OCI-LY7 (cell line): ENCODE results near the gene ARHGAP29. TPM values are rescaled to one million over a fixed set of nuclear protein-coding genes. Genes with fewer than 3 reads are reported as not detected.

Experiments used
- BruUV-seq: library from RNA; stranded (reverse); fragments of 400-500 nt; replicated peaks from 2 replicates; lab custom pipeline; 2021; lab: Mats Ljungman, UMichigan
- CTCF ChIA-PET: fragments of 300-600 bp; sonication (Branson Sonifier 250); formaldehyde crosslinking; loops from one replicate; lab custom pipeline; 2022; ENCODE audit warnings: antibody characterized with exemption; ENCODE audit not compliant: unreplicated experiment; lab: Charles Lee
- POLR2A ChIA-PET: fragments of 300-600 bp; sonication (Branson Sonifier 250); formaldehyde crosslinking; loops from one replicate; lab custom pipeline; 2022; ENCODE audit warnings: antibody characterized with exemption; lab: Charles Lee
- DNase-seq: peaks from one replicate; pipeline ENCODE4 v3.0.0-alpha.2; 2015; ENCODE audit warnings: low spot score
- H2AFZ ChIP-seq: fragments of 200-600 bp; sonication (generic), shearing (Covaris generic); 2 replicates; pipeline ENCODE4 v1.6.1; 2014; ENCODE audit warnings: mild to moderate bottlenecking, antibody characterized with exemption, low read length, moderate library complexity
- H3K27ac ChIP-seq: fragments of 200-600 bp; sonication (generic); 2 replicates; pipeline ENCODE4 v1.5.1; 2014; ENCODE audit warnings: mixed run types, low read depth, mild to moderate bottlenecking, moderate library complexity, low read length, inconsistent platforms; ENCODE audit not compliant: poor library complexity, severe bottlenecking
- H3K36me3 ChIP-seq: fragments of 200-600 bp; sonication (generic); 2 replicates; pipeline ENCODE4 v1.6.1; 2014; ENCODE audit warnings: mild to moderate bottlenecking, antibody characterized with exemption, low read length, moderate library complexity, mixed read lengths; ENCODE audit not compliant: insufficient read depth
- H3K4me1 ChIP-seq: fragments of 200-600 bp; sonication (generic); 2 replicates; pipeline ENCODE4 v1.5.1; 2014; ENCODE audit warnings: mild to moderate bottlenecking, low read length; ENCODE audit not compliant: insufficient read depth, poor library complexity, severe bottlenecking
- H3K4me2 ChIP-seq: fragments of 200-600 bp; sonication (generic); 2 replicates; pipeline ENCODE4 v1.6.1; 2014; ENCODE audit warnings: mild to moderate bottlenecking, low read length
- H3K4me3 ChIP-seq: fragments of 200-600 bp; sonication (generic); 2 replicates; pipeline ENCODE4 v1.5.1; 2014; ENCODE audit warnings: mild to moderate bottlenecking, low read depth, low read length; ENCODE audit not compliant: poor library complexity, severe bottlenecking
- H3K79me2 ChIP-seq: fragments of 200-600 bp; sonication (generic); 2 replicates; pipeline ENCODE4 v1.6.1; 2016; ENCODE audit warnings: low read depth, mild to moderate bottlenecking, low read length, moderate library complexity, mixed read lengths; ENCODE audit not compliant: insufficient read depth
- H3K9me2 ChIP-seq: fragments of 200-600 bp; sonication (generic); 2 replicates; pipeline ENCODE4 v1.6.1; 2016; ENCODE audit warnings: mild to moderate bottlenecking, low read length, mixed read lengths; ENCODE audit not compliant: insufficient read depth
- H3K9me3 ChIP-seq: fragments of 200-600 bp; sonication (generic); 2 replicates; pipeline ENCODE4 v1.6.1; 2014; ENCODE audit warnings: mild to moderate bottlenecking, mixed run types, low read length, mixed read lengths
- H4K20me1 ChIP-seq: fragments of 200-600 bp; sonication (generic); 2 replicates; pipeline ENCODE4 v1.6.1; 2014; ENCODE audit warnings: mild to moderate bottlenecking, antibody characterized with exemption, low read length, moderate library complexity, mixed read lengths; ENCODE audit not compliant: insufficient read depth
- CTCF ChIP-seq: fragments of 200-600 bp; sonication (generic); conservative IDR thresholded peaks from 2 replicates; pipeline ENCODE4 v1.5.1; 2014; ENCODE audit warnings: mild to moderate bottlenecking, antibody characterized with exemption, low read length, moderate library complexity, mixed read lengths
- EZH2phosphoT487 ChIP-seq: fragments of 200-600 bp; sonication (generic); IDR thresholded peaks from 2 replicates; pipeline ENCODE4 v1.6.1; 2018; ENCODE audit warnings: low read depth, borderline replicate concordance, mild to moderate bottlenecking, mixed run types, antibody characterized with exemption, low read length, moderate library complexity, mixed read lengths
- intact Hi-C: fragments of 100-400 bp; cut with micrococcal nuclease; formaldehyde crosslinking; loops from one replicate; pipeline ENCODE4 v1.10.0; 2022; ENCODE audit not compliant: unreplicated experiment
- total RNA-seq, 2 experiments: library from RNA; depleted of rRNA in 1 of 2; stranded (reverse); fragments of >200 nt in 1 of 2; shearing (Covaris generic) in 1 of 2; gene quantifications; 2 replicates each; pipeline ENCODE4 v1.2.3, GENCODE V29; 2014 to 2022

The ARHGAP29 gene
- total RNA-seq, 2 experiments from 2014 or later, result 0.06 TPM; not detected in 1

GRCh38 chr1:94276988-94277434, 39.6 kb upstream of the ARHGAP29 start:
- Histone ChIP-seq H3K4me2 (no peak overlapping the region), H2AFZ (no peak overlapping the region), H3K27ac (no peak overlapping the region), H3K9me3 (no peaks in the 10 kb centered on the region), H3K9me2 (no peaks in the 10 kb centered on the region), H3K4me3 (no peak overlapping the region), H4K20me1 (no peaks in the 10 kb centered on the region), H3K36me3 (no peaks in the 10 kb centered on the region), H3K4me1 (no peaks in the 10 kb centered on the region), H3K79me2 (no peaks in the 10 kb centered on the region)
- CTCF ChIA-PET, result no interaction called here
- TF ChIP-seq CTCF, result no peak
- TF ChIP-seq EZH2phosphoT487, result no peak
- POLR2A ChIA-PET, result interaction anchor here (0.5 kb wide), 1 partner anchor 1102 kb away, joined by 3 read pairs; no protein-coding TSS in a partner anchor
- BruUV-seq, result no TSS peak
- intact Hi-C loops, result no loop called here
- no peak for DNase-seq

DNA sequence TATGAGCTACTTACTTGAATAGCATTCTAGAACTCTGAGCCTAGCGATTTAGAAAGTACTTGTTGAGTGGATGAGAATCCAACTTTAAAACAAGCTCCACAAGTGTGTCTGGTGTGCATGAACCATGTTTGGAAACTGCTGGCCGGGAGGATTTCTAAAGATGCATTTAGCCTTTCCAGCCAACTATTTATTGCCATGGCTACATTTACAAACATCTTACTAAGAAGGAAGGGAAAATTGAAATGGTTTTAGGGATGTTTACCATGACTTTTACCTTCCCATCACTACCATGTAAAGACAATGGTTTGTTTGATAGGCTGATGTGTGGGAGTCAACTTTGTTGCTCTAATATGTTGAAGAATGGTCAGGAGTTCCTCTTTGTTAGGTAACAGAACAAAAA, 37.7 kb upstream of the ARHGAP29 start:
- POLR2A ChIA-PET, result no interaction called here
- Histone ChIP-seq H3K79me2 (no peaks in the 10 kb centered on the region), H3K4me1 (no peaks in the 10 kb centered on the region), H2AFZ (no peak overlapping the region), H3K36me3 (no peaks in the 10 kb centered on the region), H3K4me3 (no peak overlapping the region), H3K9me2 (no peaks in the 10 kb centered on the region), H3K9me3 (no peaks in the 10 kb centered on the region), H3K4me2 (no peak overlapping the region), H3K27ac (no peak overlapping the region), H4K20me1 (no peaks in the 10 kb centered on the region)
- CTCF ChIA-PET, result no interaction called here
- BruUV-seq, result no TSS peak
- DNase-seq, result no peak
- intact Hi-C loops, result no loop called here
- TF ChIP-seq CTCF (no peak), EZH2phosphoT487 (no peak)

GRCh38 chr1:94274561-94274960, 37.2 kb upstream of the ARHGAP29 start:
- no peak overlapping the region for H2AFZ ChIP-seq
- no peaks in the 10 kb centered on the region for H4K20me1 ChIP-seq
- CTCF ChIA-PET, result no interaction called here
- H3K79me2 ChIP-seq, result no peaks in the 10 kb centered on the region
- H3K4me3 ChIP-seq, result no peak overlapping the region
- DNase-seq, result no peak
- no TSS peak for BruUV-seq
- TF ChIP-seq EZH2phosphoT487 (no peak), CTCF (no peak)
- H3K9me2 ChIP-seq, result no peaks in the 10 kb centered on the region
- POLR2A ChIA-PET, result no interaction called here
- H3K9me3 ChIP-seq, result no peaks in the 10 kb centered on the region
- no peaks in the 10 kb centered on the region for H3K36me3 ChIP-seq
- H3K4me2 ChIP-seq, result no peak overlapping the region
- H3K27ac ChIP-seq, result no peak overlapping the region
- intact Hi-C loops, result no loop called here
- no peaks in the 10 kb centered on the region for H3K4me1 ChIP-seq
